Nephron progenitor cell (in vitro differentiated cells): ENCODE measurements around the gene MSANTD4.

Source experiments
- DNase-seq: peaks from one replicate; pipeline ENCODE4 v3.0.0; 2021
- H3K27ac Mint-ChIP-seq: 2 replicates; pipeline ENCODE4 v1.8.0; 2021; ENCODE audit warnings: mild to moderate bottlenecking, moderate library complexity, mixed read lengths
- H3K27me3 Mint-ChIP-seq: 2 replicates; pipeline ENCODE4 v1.8.0; 2021; ENCODE audit warnings: mild to moderate bottlenecking, low read depth, mixed read lengths; ENCODE audit not compliant: poor library complexity
- H3K36me3 Mint-ChIP-seq: 2 replicates; pipeline ENCODE4 v1.8.0; 2021; ENCODE audit warnings: low read depth, mixed read lengths
- H3K4me1 Mint-ChIP-seq: 2 replicates; pipeline ENCODE4 v1.8.0; 2021; ENCODE audit warnings: mixed read lengths
- H3K4me3 Mint-ChIP-seq: 2 replicates; pipeline ENCODE4 v1.8.0; 2021; ENCODE audit warnings: mild to moderate bottlenecking, moderate library complexity, mixed read lengths
- H3K9me3 Mint-ChIP-seq: 2 replicates; pipeline ENCODE4 v1.8.0; 2021; ENCODE audit warnings: mild to moderate bottlenecking, moderate library complexity, mixed read lengths
- CTCF ChIP-seq: fragments of 200-600 bp; sonication (generic); IDR thresholded peaks from 2 replicates; pipeline ENCODE4 v1.5.0; 2021; ENCODE audit warnings: antibody characterized with exemption

The MSANTD4 gene

GRCh38 chr11:106021967-106022794 lies at the start of gene MSANTD4:
Gene MSANTD4 (minus strand): TSS chr11:106022240. CDS start chr11:106010917, 11,323 bp downstream.
- H3K4me3 Mint-ChIP-seq: peak within 1 kb of the TSS; percentile 96
- H3K36me3 Mint-ChIP-seq: peaks cover 14% of the 10 kb centered on the region
- no peak for TF ChIP-seq CTCF
- DNase-seq: peak; percentile 96
- H3K4me1 Mint-ChIP-seq: peaks cover 45% of the 10 kb centered on the region
- H3K27ac Mint-ChIP-seq: peak within 1 kb of the TSS; percentile 97
- peaks cover 6% of the 10 kb centered on the region for H3K9me3 Mint-ChIP-seq
- no peaks in the 10 kb centered on the region for H3K27me3 Mint-ChIP-seq

GRCh38 chr11:106070606-106071005 lies 48.6 kb upstream of the MSANTD4 start:
- Mint-ChIP-seq H3K9me3 (no peaks in the 10 kb centered on the region), H3K27ac (no peak overlapping the region), H3K27me3 (peaks cover 5% of the 10 kb centered on the region), H3K36me3 (no peaks in the 10 kb centered on the region), H3K4me3 (no peak overlapping the region), H3K4me1 (peaks cover 5% of the 10 kb centered on the region)
- DNase-seq: no peak
- no peak for TF ChIP-seq CTCF

- Mint-ChIP-seq H3K4me3 (no peak overlapping the region), H3K9me3 (no peaks in the 10 kb centered on the region), H3K27me3 (no peaks in the 10 kb centered on the region), H3K4me1 (no peaks in the 10 kb centered on the region), H3K36me3 (no peaks in the 10 kb centered on the region), H3K27ac (no peak overlapping the region)
- TF ChIP-seq CTCF: no peak
- no peak for DNase-seq
Measured at GRCh38 chr11:106063009-106063408, 41.0 kb upstream of the MSANTD4 start.

- no peaks in the 10 kb centered on the region for H3K4me1 Mint-ChIP-seq
- H3K36me3 Mint-ChIP-seq: peaks cover 5% of the 10 kb centered on the region
- no peak for DNase-seq
- TF ChIP-seq CTCF: no peak
- no peaks in the 10 kb centered on the region for H3K27me3 Mint-ChIP-seq
- H3K9me3 Mint-ChIP-seq: no peaks in the 10 kb centered on the region
- no peak overlapping the region for H3K4me3 Mint-ChIP-seq
- H3K27ac Mint-ChIP-seq: no peak overlapping the region
Measured at GRCh38 chr11:106061954-106062949, 40.2 kb upstream of the MSANTD4 start.

GRCh38 chr11:106061249-106061784 lies 39.3 kb upstream of the MSANTD4 start:
- Mint-ChIP-seq H3K36me3 (peaks cover 5% of the 10 kb centered on the region), H3K27ac (no peak overlapping the region)

More at GRCh38 chr11:106061249-106061784, 39.3 kb upstream of the MSANTD4 start:
- Mint-ChIP-seq H3K4me3 (no peak overlapping the region), H3K4me1 (no peaks in the 10 kb centered on the region), H3K9me3 (no peaks in the 10 kb centered on the region), H3K27me3 (peaks cover 3% of the 10 kb centered on the region)
- TF ChIP-seq CTCF: no peak
- DNase-seq: no peak
